ENCODE measurements around the gene RBM44. TPM values are rescaled to one million over a fixed set of nuclear protein-coding genes. Genes with fewer than 3 reads are reported as not detected.
"Not testable (repeated sequence)": the region's sequence is repeated elsewhere in the genome, so short reads cannot be mapped to it uniquely, and the experiment has no call there.

The RBM44 gene
- total RNA-seq (10 to 100 TPM; 15.0 to 23.4 TPM), polyA plus RNA-seq (ENCODE audit: insufficient read depth, low read depth, low replicate concordance) (21.1 TPM)
- long read RNA-seq, donor 1 = 0 reads
- long read RNA-seq, donor 2 = 0 reads

- peak; percentile 84 for DNase-seq
- peak within 1 kb of the TSS; percentile 57 to 63 for H3K4me3 ChIP-seq
- intact Hi-C loops (cut with DNase I; ENCODE audit: low total_unique reads) = no loop called here
- H3K36me3 ChIP-seq (ENCODE audit: low read depth, missing control alignments) = no peaks in the 10 kb centered on the region
- 63 to 64% methylated on average over 38 to 83 of the region's 84 CpGs for WGBS, 2 donors
- H3K4me1 ChIP-seq = no peaks in the 10 kb centered on the region
- H3K9me3 ChIP-seq = no peaks in the 10 kb centered on the region
- H3K27me3 ChIP-seq = no peaks in the 10 kb centered on the region
- peak within 1 kb of the TSS; percentile 10 to 66 for H3K27ac ChIP-seq
- TF ChIP-seq POLR2A (IDR thresholded peaks at IDR 0.05) (no peak), CTCF (IDR thresholded peaks at IDR 0.05) (no peak)
These were observed at the start of gene RBM44 for GRCh38 chr2:237798236-237799059. Gene RBM44, plus strand, starts transcription at chr2:237798779. Its CDS starts 14,831 bp downstream, at chr2:237813610.

- DNase-seq = no peak
- no peaks in the 10 kb centered on the region for H3K36me3 ChIP-seq (ENCODE audit: low read depth, missing control alignments)
- no peaks in the 10 kb centered on the region for H3K4me1 ChIP-seq
- intact Hi-C loops (cut with DNase I; ENCODE audit: low total_unique reads) = loop anchor here (10.0 kb wide), 2 partner anchors 74 to 234 kb away; no protein-coding TSS in a partner anchor
- TF ChIP-seq POLR2A (IDR thresholded peaks at IDR 0.05) (no peak), CTCF (IDR thresholded peaks at IDR 0.05) (no peak)
- WGBS, 2 donors = 96 to 97% methylated on average over 11 of the region's 11 CpGs
- H3K4me3 ChIP-seq = no peak overlapping the region
- H3K9me3 ChIP-seq = no peaks in the 10 kb centered on the region
- H3K27ac ChIP-seq = no peak overlapping the region
- no peaks in the 10 kb centered on the region for H3K27me3 ChIP-seq
These were observed 49.6 kb upstream of the RBM44 start for GRCh38 chr2:237749002-237749401.

- TF ChIP-seq POLR2A (IDR thresholded peaks at IDR 0.05) (no peak), CTCF (IDR thresholded peaks at IDR 0.05) (no peak)
- Histone ChIP-seq H3K27ac (no peak overlapping the region), H3K4me3 (no peak overlapping the region), H3K36me3 (ENCODE audit: low read depth, missing control alignments) (no peaks in the 10 kb centered on the region), H3K4me1 (no peaks in the 10 kb centered on the region), H3K9me3 (no peaks in the 10 kb centered on the region), H3K27me3 (no peaks in the 10 kb centered on the region)
- 76 to 91% methylated on average over 2 of the region's 2 CpGs for WGBS, 2 donors
- intact Hi-C loops (cut with DNase I; ENCODE audit: low total_unique reads) = loop anchor here (5.0 to 10.0 kb wide), 3 partner anchors 75 to 235 kb away; no protein-coding TSS in a partner anchor
- no peak for DNase-seq
These were observed 48.6 kb upstream of the RBM44 start for GRCh38 chr2:237749961-237750360.

GRCh38 chr2:237750441-237750840 lies 48.1 kb upstream of the RBM44 start:
- WGBS, 2 donors = 94 to 98% methylated on average over 15 of the region's 15 CpGs
- intact Hi-C loops (cut with DNase I; ENCODE audit: low total_unique reads) = loop anchor here (5.0 kb wide), 1 partner anchor 168 kb away; no protein-coding TSS in a partner anchor
- not testable (repeated sequence) for H3K36me3 ChIP-seq (ENCODE audit: low read depth, missing control alignments); H3K4me1 ChIP-seq; H3K27ac ChIP-seq; H3K9me3 ChIP-seq; H3K27me3 ChIP-seq; H3K4me3 ChIP-seq; DNase-seq

- H3K4me1 ChIP-seq = no peaks in the 10 kb centered on the region
- no peaks in the 10 kb centered on the region for H3K27me3 ChIP-seq
- TF ChIP-seq CTCF (IDR thresholded peaks at IDR 0.05) (no peak), POLR2A (IDR thresholded peaks at IDR 0.05) (no peak)
- H3K36me3 ChIP-seq (ENCODE audit: low read depth, missing control alignments) = no peaks in the 10 kb centered on the region
- WGBS, 2 donors = 94 to 95% methylated on average over 5 of the region's 5 CpGs
- intact Hi-C loops (cut with DNase I; ENCODE audit: low total_unique reads) = loop anchor here (5.0 kb wide), 1 partner anchor 170 kb away; no protein-coding TSS in a partner anchor
- no peak overlapping the region for H3K4me3 ChIP-seq
- no peak for DNase-seq
- H3K9me3 ChIP-seq = no peaks in the 10 kb centered on the region
- H3K27ac ChIP-seq = no peak overlapping the region
These were observed 45.8 kb upstream of the RBM44 start for GRCh38 chr2:237752761-237753165.

Data from testis (tissue), 5 donors.